Measurements from ENCODE around the gene MAPK8IP1. TPM values are rescaled to one million over a fixed set of nuclear protein-coding genes. Genes with fewer than 3 reads are reported as not detected.

The MAPK8IP1 gene
- polyA plus RNA-seq, 12 donors: 19.1 to 51.7 (median 28.6) TPM; not detected in 1

GRCh38 chr11:45906965-45907611 lies 21.6 kb downstream of the MAPK8IP1 start, which contains the start of gene FREY1:
TSS of gene FREY1 (minus strand) at chr11:45907271. CDS start at chr11:45907245, 26 bp downstream.
- DNase-seq: no peak

- no peak for DNase-seq
Observed at GRCh38 chr11:45907911-45908370, 22.5 kb downstream of the MAPK8IP1 start.

GRCh38 chr11:45909594-45910475 lies 24.4 kb downstream of the MAPK8IP1 start:
- DNase-seq: no peak

- DNase-seq: no peak
Observed at GRCh38 chr11:45910623-45911022, 25.2 kb downstream of the MAPK8IP1 start.

GRCh38 chr11:45913514-45913913 lies 28.1 kb downstream of the MAPK8IP1 start:
- DNase-seq: no peak

- no peak for DNase-seq
Observed at GRCh38 chr11:45913942-45914635, 28.6 kb downstream of the MAPK8IP1 start.

GRCh38 chr11:45915446-45915845 lies 30.0 kb downstream of the MAPK8IP1 start:
- DNase-seq: no peak

GRCh38 chr11:45917286-45917622 lies 31.8 kb downstream of the MAPK8IP1 start:
- no peak for DNase-seq

- DNase-seq: peak; percentile 99
Observed at GRCh38 chr11:45917623-45918330, 32.3 kb downstream of the MAPK8IP1 start, which contains the start of gene PEX16. TSS of gene PEX16 (minus strand) at chr11:45917877. CDS start at chr11:45917811, 66 bp downstream.

- peak; percentile 49 for DNase-seq
Observed at GRCh38 chr11:45918331-45918941, 33.0 kb downstream of the MAPK8IP1 start.

GRCh38 chr11:45918962-45919675 lies 33.7 kb downstream of the MAPK8IP1 start:
- no peak for DNase-seq

- no peak for DNase-seq
Observed at GRCh38 chr11:45919806-45920530, 34.5 kb downstream of the MAPK8IP1 start.

- no peak for DNase-seq
Observed at GRCh38 chr11:45920531-45921477, 35.4 kb downstream of the MAPK8IP1 start.

- peak; percentile 41 for DNase-seq
Observed at GRCh38 chr11:45921561-45922424, 36.3 kb downstream of the MAPK8IP1 start.

GRCh38 chr11:45922425-45923082 lies 37.1 kb downstream of the MAPK8IP1 start, which contains the start of gene LARGE2:
TSS of gene LARGE2 (plus strand) at chr11:45922656. CDS start at chr11:45922883, 227 bp downstream.
- no peak for DNase-seq

- DNase-seq: no peak
Observed at GRCh38 chr11:45924036-45924915, 38.8 kb downstream of the MAPK8IP1 start.

Measured in muscle of arm (tissue), 12 donors.